Neuronal stem cell (in vitro differentiated cells): ENCODE data around the gene LILRA5.

Experiments
- DNase-seq: peaks from one replicate; pipeline ENCODE4 v3.0.0-alpha.2; 2013; ENCODE audit warnings: low spot score
- H2AFZ ChIP-seq: one replicate; pipeline ENCODE4 v1.6.1; 2013; ENCODE audit warnings: mild to moderate bottlenecking, low read length, inconsistent platforms
- H2AK5ac ChIP-seq: 2 replicates; pipeline ENCODE4 v1.6.1; 2013; ENCODE audit warnings: low read depth, mild to moderate bottlenecking, inconsistent platforms, low read length, moderate library complexity, mixed read lengths
- H2BK120ac ChIP-seq: 2 replicates; pipeline ENCODE4 v1.6.1; 2013; ENCODE audit warnings: low read depth, mild to moderate bottlenecking, inconsistent platforms, low read length, moderate library complexity, mixed read lengths
- H2BK12ac ChIP-seq: one replicate; pipeline ENCODE4 v1.6.1; 2013; ENCODE audit warnings: low read length, inconsistent platforms
- H2BK15ac ChIP-seq: 2 replicates; pipeline ENCODE4 v1.6.1; 2013; ENCODE audit warnings: mild to moderate bottlenecking, low read length, inconsistent platforms, mixed read lengths
- H2BK5ac ChIP-seq: one replicate; pipeline ENCODE4 v1.6.1; 2013; ENCODE audit warnings: inconsistent platforms, mild to moderate bottlenecking, low read length, moderate library complexity
- H3K14ac ChIP-seq: one replicate; pipeline ENCODE4 v1.6.1; 2013; ENCODE audit warnings: low read length, inconsistent platforms
- H3K18ac ChIP-seq: 2 replicates; pipeline ENCODE4 v1.6.1; 2013; ENCODE audit warnings: low read length, inconsistent platforms
- H3K23ac ChIP-seq: 2 replicates; pipeline ENCODE4 v1.6.1; 2013; ENCODE audit warnings: low read depth, mild to moderate bottlenecking, mixed read lengths, low read length, inconsistent platforms; ENCODE audit not compliant: poor library complexity
- H3K27ac ChIP-seq: replicated peaks from 3 replicates; pipeline ENCODE4 v1.5.1; 2013; ENCODE audit warnings: low read length, inconsistent platforms
- H3K27me3 ChIP-seq, 3 experiments: 2 replicates each; pipeline ENCODE4 v1.6.1; 2013; ENCODE audit warnings: low read length in 3 of 3, mild to moderate bottlenecking in 2 of 3, inconsistent platforms in 1 of 3, low read depth in 1 of 3, mixed read lengths in 1 of 3, moderate library complexity in 1 of 3; ENCODE audit not compliant: control insufficient read depth in 3 of 3, insufficient read depth in 3 of 3
- H3K36me3 ChIP-seq, 2 donors: replicated peaks in 1 of 2; 2 replicates each; pipeline ENCODE4 v1.6.1; 2013; ENCODE audit warnings: low read length in 2 of 2; ENCODE audit not compliant: control insufficient read depth in 2 of 2, insufficient read depth in 2 of 2
- H3K4ac ChIP-seq: 2 replicates; pipeline ENCODE4 v1.6.1; 2013; ENCODE audit warnings: inconsistent platforms, mild to moderate bottlenecking, low read length, moderate library complexity
- H3K4me1 ChIP-seq, 2 donors: 1 replicate in 1 of 2; 2 replicates in 1 of 2; pipeline ENCODE4 v1.6.1; 2013; ENCODE audit warnings: low read length in 2 of 2, low read depth in 1 of 2; ENCODE audit not compliant: control insufficient read depth in 2 of 2, insufficient read depth in 1 of 2
- H3K4me2 ChIP-seq: one replicate; pipeline ENCODE4 v1.6.1; 2013; ENCODE audit warnings: mild to moderate bottlenecking, low read length, inconsistent platforms; ENCODE audit not compliant: insufficient read depth, poor library complexity, severe bottlenecking
- H3K4me3 ChIP-seq, 2 donors: 2 replicates each; pipeline ENCODE4 v1.5.1; 2013; ENCODE audit warnings: low read length in 2 of 2, mild to moderate bottlenecking in 2 of 2, inconsistent platforms in 1 of 2, moderate library complexity in 1 of 2
- H3K79me1 ChIP-seq: one replicate; pipeline ENCODE4 v1.6.1; 2013; ENCODE audit warnings: low read depth, mild to moderate bottlenecking, inconsistent platforms, low read length, moderate library complexity
- H3K9ac ChIP-seq: one replicate; pipeline ENCODE4 v1.6.1; 2013; ENCODE audit warnings: mild to moderate bottlenecking, low read depth, low read length, inconsistent platforms; ENCODE audit not compliant: poor library complexity
- H3K9me3 ChIP-seq, 2 donors: replicated peaks in 1 of 2; 2 replicates each; pipeline versions ENCODE3 to v1.6.1; 2013; ENCODE audit warnings: low read length in 2 of 2, mild to moderate bottlenecking in 2 of 2, inconsistent platforms in 1 of 2, low read depth in 1 of 2, mixed read lengths in 1 of 2, moderate library complexity in 1 of 2; ENCODE audit not compliant: control insufficient read depth in 2 of 2, insufficient read depth in 1 of 2
- H4K8ac ChIP-seq: one replicate; pipeline ENCODE4 v1.6.1; 2013; ENCODE audit warnings: low read depth, mild to moderate bottlenecking, inconsistent platforms, low read length, moderate library complexity
- H4K91ac ChIP-seq: one replicate; pipeline ENCODE4 v1.6.1; 2013; ENCODE audit warnings: low read length, low read depth, mild to moderate bottlenecking, inconsistent platforms; ENCODE audit not compliant: poor library complexity
- WGBS, 2 donors: extraction: QIAGEN DNeasy Blood & Tissue Kit; methylation state at CpG; one replicate each; pipeline ENCODE4 v1.1.7; 2013; ENCODE audit warnings: missing lambda C conversion rate in 2 of 2, mixed read lengths in 1 of 2; ENCODE audit not compliant: insufficient read length in 2 of 2, insufficient replicate concordance in 1 of 2; ENCODE audit errors: extremely low coverage in 2 of 2; 5-methylcytosine and 5-hydroxymethylcytosine counted together

LILRA5 gene

DNA sequence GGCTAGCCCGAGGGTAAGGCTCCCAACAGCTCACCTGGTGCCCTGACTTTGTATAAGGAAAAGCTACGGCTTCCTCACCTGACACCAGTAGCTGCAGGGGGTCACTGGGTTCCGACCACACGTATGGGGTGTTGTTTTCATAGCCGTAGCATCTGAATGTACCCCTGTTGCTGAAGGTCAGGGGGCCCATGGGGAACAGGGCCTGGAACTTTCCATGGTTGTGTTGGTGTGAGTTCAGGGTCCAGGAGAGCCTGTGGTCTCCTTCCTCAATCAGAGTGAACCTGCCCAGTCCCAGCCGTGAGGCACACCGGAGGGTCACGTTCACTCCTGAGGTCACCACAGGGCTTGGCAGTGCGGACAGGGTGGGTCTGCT lies 24.9 kb upstream of the LILRA5 start:
- no peak for DNase-seq

GRCh38 chr19:54336893-54337857 lies 24.2 kb upstream of the LILRA5 start:
- H3K14ac ChIP-seq, result no peak overlapping the region
- no peak for DNase-seq
- H3K27me3 ChIP-seq, result peaks cover 0 to 13% (median 0%) of the 10 kb centered on the region in 3 experiments
- no CpG with 5 or more reads among the region's 34 CpGs for WGBS, 2 donors
- H2BK5ac ChIP-seq, result no peak overlapping the region
- H2BK12ac ChIP-seq, result no peak overlapping the region
- no peak overlapping the region for H3K4ac ChIP-seq
- no peak overlapping the region for H2AFZ ChIP-seq
- peaks cover 0 to 3% of the 10 kb centered on the region in 2 donors for H3K4me1 ChIP-seq
- H3K9ac ChIP-seq, result no peak overlapping the region
- no peaks in the 10 kb centered on the region for H3K36me3 ChIP-seq
- H3K4me3 ChIP-seq, result no peak overlapping the region
- H3K18ac ChIP-seq, result no peak overlapping the region
- H2AK5ac ChIP-seq, result peak overlapping the region; percentile 19
- no peak overlapping the region for H3K27ac ChIP-seq
- H3K23ac ChIP-seq, result no peak overlapping the region
- H3K4me2 ChIP-seq, result no peak overlapping the region
- no peaks in the 10 kb centered on the region for H3K79me1 ChIP-seq
- no peak overlapping the region for H4K91ac ChIP-seq
- H2BK15ac ChIP-seq, result peak overlapping the region; percentile 33
- H2BK120ac ChIP-seq, result no peak overlapping the region
- H4K8ac ChIP-seq, result no peak overlapping the region
- H3K9me3 ChIP-seq, result no peaks in the 10 kb centered on the region

More for the DNA sequence above, 24.9 kb upstream of the LILRA5 start:
- Histone ChIP-seq H3K27ac (no peak overlapping the region), H3K23ac (no peak overlapping the region), H3K27me3 (peaks cover 0 to 13% (median 0%) of the 10 kb centered on the region in 3 experiments), H3K79me1 (no peaks in the 10 kb centered on the region), H3K9ac (no peak overlapping the region), H3K18ac (no peak overlapping the region), H4K8ac (no peak overlapping the region), H3K4me1 (peaks cover 0 to 3% of the 10 kb centered on the region in 2 donors), H2BK15ac (peak overlapping the region; percentile 33), H3K4ac (no peak overlapping the region), H3K36me3 (no peaks in the 10 kb centered on the region), H2AFZ (no peak overlapping the region), H4K91ac (no peak overlapping the region), H3K14ac (no peak overlapping the region), H2AK5ac (peak overlapping the region; percentile 19), H2BK5ac (no peak overlapping the region), H2BK12ac (no peak overlapping the region), H3K4me2 (no peak overlapping the region), H3K9me3 (no peaks in the 10 kb centered on the region), H3K4me3 (peak overlapping the region in 1 of 2 donors; percentile 40), H2BK120ac (no peak overlapping the region)
- no CpG with 5 or more reads among the region's 9 CpGs for WGBS, 2 donors

DNA sequence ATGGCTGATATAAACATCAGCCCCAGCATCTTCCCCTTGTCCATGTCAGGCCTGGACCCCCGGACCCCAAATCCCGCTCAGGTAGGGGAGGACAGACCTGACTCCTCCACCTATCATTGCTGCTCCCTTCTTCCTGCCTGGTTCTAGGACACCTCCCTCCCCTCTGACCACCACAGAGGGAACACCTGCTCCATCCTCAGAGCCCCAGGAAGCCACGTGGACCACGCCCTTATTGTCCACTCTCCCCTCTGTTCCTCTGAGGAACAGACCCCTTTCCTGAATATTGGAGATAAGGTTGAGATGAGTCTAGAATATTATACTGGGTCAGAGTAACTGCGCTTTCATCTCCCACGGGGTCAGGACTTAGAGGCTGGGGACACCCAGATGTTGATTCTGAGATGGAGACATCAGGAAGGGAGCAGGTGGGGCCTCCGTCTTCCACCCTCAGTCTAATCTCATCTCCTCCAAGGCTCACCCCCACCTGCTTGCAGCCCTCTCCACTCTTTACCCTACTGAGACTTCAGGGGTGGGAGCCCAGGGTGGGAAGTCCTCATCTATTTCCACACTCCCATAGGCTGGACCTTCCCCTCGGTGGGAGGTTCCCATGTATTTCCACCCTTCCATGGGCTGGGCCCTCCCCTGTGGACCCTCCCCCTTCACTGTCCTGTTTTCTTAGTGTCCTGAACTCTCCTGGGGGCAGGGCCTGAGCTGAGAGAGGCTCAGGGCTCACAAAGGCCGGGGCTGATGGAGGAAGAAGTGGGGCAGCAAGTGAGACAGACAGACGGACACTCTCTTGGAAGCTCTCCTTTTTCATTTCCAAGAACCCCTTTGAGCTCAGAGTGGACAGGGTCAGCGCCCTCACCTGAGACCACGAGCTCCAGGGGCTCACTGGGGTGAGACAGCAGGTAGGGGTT lies 23.3 kb upstream of the LILRA5 start:
- no peak overlapping the region for H3K27ac ChIP-seq
- no peak overlapping the region for H3K14ac ChIP-seq
- H3K4ac ChIP-seq, result no peak overlapping the region
- H2BK120ac ChIP-seq, result no peak overlapping the region
- no peak overlapping the region for H3K4me3 ChIP-seq
- no peak overlapping the region for H2AK5ac ChIP-seq
- no peak overlapping the region for H2BK15ac ChIP-seq
- no peak overlapping the region for H3K4me2 ChIP-seq
- DNase-seq, result no peak
- no peaks in the 10 kb centered on the region for H3K79me1 ChIP-seq
- H4K8ac ChIP-seq, result no peak overlapping the region
- H3K4me1 ChIP-seq, result peaks cover 0 to 3% of the 10 kb centered on the region in 2 donors
- no peak overlapping the region for H3K9ac ChIP-seq
- H3K27me3 ChIP-seq, result peaks cover 0 to 13% (median 0%) of the 10 kb centered on the region in 3 experiments
- no CpG with 5 or more reads among the region's 12 CpGs for WGBS, 2 donors
- no peak overlapping the region for H2AFZ ChIP-seq
- no peaks in the 10 kb centered on the region for H3K36me3 ChIP-seq
- no peaks in the 10 kb centered on the region for H3K9me3 ChIP-seq
- H3K23ac ChIP-seq, result no peak overlapping the region
- no peak overlapping the region for H2BK12ac ChIP-seq
- H2BK5ac ChIP-seq, result no peak overlapping the region
- H4K91ac ChIP-seq, result no peak overlapping the region
- no peak overlapping the region for H3K18ac ChIP-seq
